Ecto neural progenitor cell (in vitro differentiated cells): Measurements from ENCODE around the gene CNOT2.
"Not testable (repeated sequence)": the region's sequence is repeated elsewhere in the genome, so short reads cannot be mapped to it uniquely, and the experiment has no call there.

Experiments used
- DNase-seq: peaks from one replicate; pipeline ENCODE4 v3.0.0-alpha.2; 2018; ENCODE audit warnings: low spot score

The CNOT2 gene

GRCh38 chr12:70365648-70366518 lies 122.7 kb downstream of the CNOT2 start, which contains the start of gene KCNMB4:
KCNMB4 (plus strand) TSS chr12:70366290; CDS start chr12:70366735, 445 bp downstream.
- DNase-seq: peak; percentile 94

DNA sequence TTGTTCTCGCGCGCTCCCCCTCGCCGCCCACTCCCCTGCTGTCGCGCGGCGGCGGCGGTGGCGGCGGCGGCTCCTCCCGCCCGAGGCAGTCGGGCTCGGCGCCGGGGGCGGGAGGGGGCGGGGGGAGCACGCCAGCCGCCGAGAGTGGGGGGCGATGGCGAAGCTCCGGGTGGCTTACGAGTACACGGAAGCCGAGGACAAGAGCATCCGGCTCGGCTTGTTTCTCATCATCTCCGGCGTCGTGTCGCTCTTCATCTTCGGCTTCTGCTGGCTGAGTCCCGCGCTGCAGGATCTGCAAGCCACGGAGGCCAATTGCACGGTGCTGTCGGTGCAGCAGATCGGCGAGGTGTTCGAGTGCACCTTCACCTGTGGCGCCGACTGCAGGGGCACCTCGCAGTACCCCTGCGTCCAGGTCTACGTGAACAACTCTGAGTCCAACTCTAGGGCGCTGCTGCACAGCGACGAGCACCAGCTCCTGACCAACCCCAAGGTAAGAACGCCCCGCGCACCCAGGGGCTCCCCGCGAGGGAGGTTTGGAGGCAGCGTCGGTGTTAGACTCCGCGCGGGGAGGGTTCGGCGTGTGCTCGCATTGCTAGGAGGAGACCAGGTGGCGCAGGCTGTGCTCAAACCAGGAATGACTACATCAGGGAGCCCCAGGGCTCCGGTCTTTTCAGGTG lies 123.5 kb downstream of the CNOT2 start:
- peak; percentile 76 for DNase-seq

GRCh38 chr12:70367258-70368141 lies 124.3 kb downstream of the CNOT2 start:
- no peak for DNase-seq

GRCh38 chr12:70372881-70373280 lies 129.6 kb downstream of the CNOT2 start:
- DNase-seq: no peak

GRCh38 chr12:70379846-70380245 lies 136.6 kb downstream of the CNOT2 start:
- no peak for DNase-seq

DNA sequence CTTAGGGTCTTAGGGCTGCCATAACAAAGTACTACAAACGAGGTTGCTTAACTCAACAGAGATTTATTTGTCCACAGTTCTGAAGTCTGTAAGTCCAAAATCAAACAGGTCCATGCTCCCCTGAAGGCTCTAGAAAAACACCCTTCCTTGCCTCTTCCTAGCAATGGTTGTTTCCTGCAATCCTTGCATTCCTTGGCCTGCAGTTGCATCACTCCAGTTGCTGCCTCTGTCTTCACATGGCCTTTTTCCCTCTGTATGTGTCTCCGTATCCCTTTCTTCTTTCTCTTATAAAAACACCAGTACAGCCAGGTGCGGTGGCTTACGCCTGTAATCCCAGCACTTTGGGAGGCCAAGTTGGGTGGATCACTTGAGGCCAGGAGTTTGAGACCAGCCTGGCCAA lies 140.3 kb downstream of the CNOT2 start:
- no peak for DNase-seq

GRCh38 chr12:70383886-70384285 lies 140.7 kb downstream of the CNOT2 start:
- no peak for DNase-seq

DNA sequence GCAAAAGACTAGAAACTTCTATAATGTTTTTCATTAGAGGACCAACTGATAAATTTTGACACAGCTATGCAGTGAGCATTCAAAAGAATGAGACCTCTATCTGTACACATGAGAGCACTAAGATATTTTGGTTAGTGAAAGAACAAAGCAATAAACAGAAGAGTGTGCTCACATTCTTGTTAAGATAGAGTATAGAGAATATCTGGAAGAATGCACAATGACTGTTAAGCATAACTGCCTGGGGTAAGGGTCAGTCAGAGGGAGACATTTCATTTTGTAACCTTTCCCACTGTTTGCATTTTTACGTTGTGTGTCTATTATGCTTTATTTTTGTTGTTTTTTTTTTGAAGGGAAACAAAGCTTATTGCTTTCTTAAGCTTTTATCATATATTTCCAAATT lies 143.5 kb downstream of the CNOT2 start:
- DNase-seq: no peak

DNA sequence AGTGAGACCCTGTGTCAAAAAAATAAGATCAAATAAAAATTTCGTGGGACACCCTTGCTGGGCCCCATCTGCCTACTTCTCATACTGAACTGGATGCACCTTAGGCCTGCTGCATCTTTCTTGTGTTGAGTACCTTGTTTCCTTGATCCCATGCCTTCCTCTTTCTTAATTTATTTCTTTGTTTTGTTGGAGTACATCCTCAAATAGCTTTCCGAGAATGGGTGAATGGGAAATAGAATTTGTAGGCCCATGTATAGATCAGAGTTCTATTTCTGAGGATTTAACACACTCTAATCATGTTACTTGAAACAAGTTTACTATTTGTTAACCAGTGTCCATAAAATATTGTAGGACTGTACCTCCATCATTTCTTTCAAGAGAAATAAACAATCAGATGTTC lies 146.4 kb downstream of the CNOT2 start:
- no peak for DNase-seq

DNA sequence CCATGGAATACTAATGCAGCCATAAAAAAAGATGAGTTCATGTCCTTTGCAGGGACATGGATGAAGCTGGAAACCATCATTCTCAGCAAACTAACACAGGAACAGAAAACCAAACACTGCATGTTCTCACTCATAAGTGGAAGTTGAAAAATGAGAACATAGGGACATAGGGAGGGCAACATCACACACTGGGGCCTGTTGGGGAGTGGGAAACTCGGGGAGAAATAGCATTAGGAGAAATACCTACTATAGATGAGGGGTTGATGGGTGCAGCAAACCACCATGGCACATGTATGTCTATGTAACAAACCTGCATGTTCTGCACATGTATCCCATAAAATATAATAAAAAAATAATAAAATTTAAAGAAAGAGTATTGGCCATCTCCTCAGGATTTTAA lies 149.4 kb downstream of the CNOT2 start:
- DNase-seq: not testable (repeated sequence)

GRCh38 chr12:70393787-70394499 lies 150.7 kb downstream of the CNOT2 start:
- no peak for DNase-seq

- DNase-seq: no peak
Observed at GRCh38 chr12:70398002-70398401, 154.8 kb downstream of the CNOT2 start.

GRCh38 chr12:70398862-70399261 lies 155.6 kb downstream of the CNOT2 start:
- no peak for DNase-seq

GRCh38 chr12:70399311-70399710 lies 156.1 kb downstream of the CNOT2 start:
- DNase-seq: no peak

- DNase-seq: no peak
Observed at GRCh38 chr12:70400124-70400523, 156.9 kb downstream of the CNOT2 start.

DNA sequence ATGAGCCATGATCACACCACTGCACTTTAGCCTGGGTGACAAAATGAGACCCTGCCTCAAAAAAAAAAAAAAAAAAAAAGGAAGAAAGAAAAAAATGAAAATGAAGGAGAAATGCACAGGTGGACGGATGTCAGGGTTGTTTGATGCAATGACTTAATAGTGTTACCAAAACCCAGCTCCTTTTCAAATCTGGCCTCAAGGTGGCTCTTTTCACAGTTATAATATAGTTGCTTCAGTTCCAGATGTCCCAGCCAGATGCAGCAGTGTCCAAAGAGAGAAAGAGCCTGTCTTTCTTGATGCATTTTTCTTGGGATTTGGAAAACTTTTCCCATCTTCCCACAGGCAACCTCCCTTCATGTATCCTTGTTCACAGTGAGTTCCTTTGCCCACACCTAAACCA lies 159.4 kb downstream of the CNOT2 start:
- no peak for DNase-seq

- DNase-seq: no peak
Observed at GRCh38 chr12:70403826-70404225, 160.6 kb downstream of the CNOT2 start.
